Measurements from ENCODE around the gene DLX4. TPM values are rescaled to one million over a fixed set of nuclear protein-coding genes. Genes with fewer than 3 reads are reported as not detected.

DLX4 gene
- total RNA-seq, 1 experiment from 2014 or later, result 2.5 TPM

DNA sequence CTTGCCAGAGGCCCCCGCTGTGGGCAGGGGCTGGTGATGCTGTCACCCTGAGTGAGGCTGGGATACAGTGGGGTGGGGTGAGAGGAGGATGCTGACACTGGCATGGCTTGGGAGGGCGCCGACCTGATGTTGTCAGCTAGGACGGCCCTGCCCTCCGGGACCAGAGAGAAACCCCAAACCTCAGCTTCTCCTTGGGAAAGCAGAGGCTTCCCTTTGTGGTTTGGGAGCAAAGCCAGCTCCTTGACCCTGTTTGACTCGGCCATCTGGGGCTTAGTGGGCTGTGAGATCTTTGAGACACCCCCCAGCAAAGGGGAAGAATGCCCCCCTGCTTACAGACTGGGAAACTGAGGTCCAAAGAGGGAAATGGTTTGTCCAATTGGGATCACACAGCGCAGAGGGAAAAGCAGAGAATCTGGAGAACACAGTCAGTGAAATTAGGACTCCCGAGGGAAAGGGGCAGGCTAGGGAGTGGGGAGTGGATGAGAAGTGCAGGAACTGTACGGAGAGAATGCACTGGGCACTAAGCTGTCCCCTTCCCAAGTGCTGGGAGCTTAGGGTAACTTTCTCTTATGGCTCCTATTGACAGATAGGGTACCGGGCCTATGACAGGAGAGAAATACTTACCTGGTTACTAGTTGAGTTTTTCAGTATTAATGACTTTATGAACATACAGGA is 40.7 kb upstream of the DLX4 start:
- no peak overlapping the region for H3K4me2 ChIP-seq (ENCODE audit: insufficient read depth, insufficient read length, low read length)
- TF ChIP-seq CTCF (conservative IDR thresholded peaks at IDR 0.05), result no peak

More for the DNA sequence above, 40.7 kb upstream of the DLX4 start:
- Histone ChIP-seq H3K18ac (ENCODE audit: insufficient read length, low read depth, low read length) (no peak overlapping the region), H3K23ac (ENCODE audit: insufficient read length, low read depth, low read length) (no peak overlapping the region), H3K14ac (ENCODE audit: insufficient read depth, low read length) (no peak overlapping the region), H3K23me2 (ENCODE audit: insufficient read length, low read depth, low read length, poor library complexity, severe bottlenecking) (no peaks in the 10 kb centered on the region), H4K8ac (replicated peaks; ENCODE audit: insufficient read length, low read depth, low read length) (no peak overlapping the region), H2AFZ (ENCODE audit: low read length) (no peak overlapping the region), H3K27me3 (ENCODE audit: insufficient read depth, low read length) (no peaks in the 10 kb centered on the region), H3T11ph (ENCODE audit: low read length) (no peak overlapping the region), H2BK15ac (ENCODE audit: low read depth, low read length) (no peak overlapping the region), H3K27ac (ENCODE audit: insufficient read length, low read depth, low read length) (no peak overlapping the region), H3K79me1 (ENCODE audit: insufficient read depth, low read depth, low read length, poor library complexity, severe bottlenecking) (no peaks in the 10 kb centered on the region), H3K79me2 (ENCODE audit: insufficient read depth, low read length) (no peaks in the 10 kb centered on the region), H2BK12ac (ENCODE audit: insufficient read length, low read depth, low read length) (no peak overlapping the region), H2AK5ac (ENCODE audit: insufficient read length, low read length) (no peak overlapping the region), H2BK20ac (ENCODE audit: low read depth, low read length, poor library complexity, severe bottlenecking) (no peak overlapping the region), H3K4me1 (ENCODE audit: insufficient read depth, low read length) (no peaks in the 10 kb centered on the region), H2BK5ac (ENCODE audit: insufficient read length, low read length) (no peak overlapping the region), H4K5ac (ENCODE audit: insufficient read length, low read depth, low read length) (no peak overlapping the region), H3K56ac (ENCODE audit: insufficient read length, low read depth, low read length) (no peak overlapping the region), H3K4ac (ENCODE audit: low read depth, low read length) (no peak overlapping the region), H3K9me3 (ENCODE audit: control insufficient read depth, low read depth, low read length) (no peaks in the 10 kb centered on the region), H2BK120ac (ENCODE audit: low read depth, low read length, poor library complexity, severe bottlenecking) (no peak overlapping the region), H4K20me1 (ENCODE audit: control insufficient read depth, insufficient read depth, insufficient read length) (peaks cover 3% of the 10 kb centered on the region), H4K91ac (ENCODE audit: insufficient read length, low read depth, low read length) (no peak overlapping the region), H3K9ac (ENCODE audit: extremely low read depth, insufficient read length, low read length) (no peak overlapping the region)
- Mint-ChIP-seq H3K27me3 (ENCODE audit: low read depth) (peaks cover 59% of the 10 kb centered on the region), H3K9me3 (no peaks in the 10 kb centered on the region; a peak in 1 of 5 replicates), H3K27ac (no peak overlapping the region), H3K4me1 (peaks cover 0 to 4% of the 10 kb centered on the region in 2 experiments; a peak in 2 of 4 replicates), H3K4me3 (no peak overlapping the region), H3K36me3 (ENCODE audit: insufficient read depth in 1 of 3, low read depth in 3 of 3) (no peaks in the 10 kb centered on the region)
- no peak for DNase-seq
- no CpG with 5 or more reads among the region's 10 CpGs for WGBS (ENCODE audit: extremely low coverage, insufficient read length, low lambda C conversion rate)

All from H9 (cell line).